Endothelial cell of umbilical vein (primary cell): ENCODE results near the gene BCAN. TPM values are rescaled to one million over a fixed set of nuclear protein-coding genes. Genes with fewer than 3 reads are reported as not detected.

Source experiments
- BruUV-seq: library from RNA; stranded (reverse); fragments of 400-500 nt; replicated peaks from 2 replicates; lab custom pipeline; 2021; lab: Mats Ljungman, UMichigan
- CTCF ChIA-PET: fragments of 300-600, 350-600 bp; sonication (Branson Sonifier 250); formaldehyde crosslinking; loops from one replicate; lab custom pipeline; 2021; ENCODE audit warnings: antibody characterized with exemption, inconsistent platforms; lab: Charles Lee
- POLR2A ChIA-PET: fragments of 300-600, 350-600 bp; sonication (Branson Sonifier 250); formaldehyde crosslinking; loops from one replicate; lab custom pipeline; 2021; ENCODE audit warnings: antibody characterized with exemption, inconsistent platforms; lab: Charles Lee
- DNase-seq: peaks from one replicate; pipeline ENCODE4 v3.0.0-alpha.2; 2011; ENCODE audit warnings: low read depth, low spot score
- FAIRE-seq: peaks from 2 replicates; lab custom pipeline; 2011; peaks lifted over from hg19 to GRCh38; lab: Jason Lieb, UNC
- H2AFZ ChIP-seq: 2 replicates; pipeline ENCODE4 v1.6.0; 2012; ENCODE audit warnings: low read depth, low read length, control low read depth, inconsistent platforms
- H3K27ac ChIP-seq: 2 replicates; pipeline ENCODE4 v1.5.1; 2011; ENCODE audit warnings: low read depth, mild to moderate bottlenecking, control low read depth, low read length, moderate library complexity; ENCODE audit not compliant: insufficient read depth
- H3K27me3 ChIP-seq, 2 experiments: 2 replicates each; pipeline versions ENCODE4 v1.6.0 to v1.6.1; 2011; ENCODE audit warnings: low read length in 2 of 2, mixed read lengths in 1 of 2; ENCODE audit not compliant: control insufficient read depth in 2 of 2, insufficient read depth in 2 of 2
- H3K36me3 ChIP-seq, 2 experiments: 2 replicates in 1 of 2; 3 replicates in 1 of 2; pipeline ENCODE4 v1.5.1; 2011; ENCODE audit warnings: low read length in 2 of 2, mild to moderate bottlenecking in 1 of 2, moderate library complexity in 1 of 2; ENCODE audit not compliant: control insufficient read depth in 2 of 2, insufficient read depth in 2 of 2; ENCODE audit errors: extremely low read depth in 1 of 2
- H3K4me1 ChIP-seq: 3 replicates; pipeline ENCODE4 v1.5.1; 2011; ENCODE audit warnings: mild to moderate bottlenecking, low read length; ENCODE audit not compliant: control insufficient read depth, insufficient read depth; ENCODE audit errors: extremely low read depth
- H3K4me2 ChIP-seq: 2 replicates; pipeline ENCODE4 v1.6.1; 2011; ENCODE audit warnings: low read length, control low read depth, mixed read lengths; ENCODE audit not compliant: insufficient read depth
- H3K4me3 ChIP-seq, 3 experiments: fragments of 200-600 bp in 1 of 3; sonication (generic), shearing (Covaris generic) in 1 of 3; replicated peaks in 1 of 3; 2 replicates each; pipeline ENCODE4 v1.5.1; 2011 to 2016; ENCODE audit warnings: control low read depth in 3 of 3, low read length in 3 of 3, mild to moderate bottlenecking in 2 of 3, inconsistent platforms in 1 of 3, low read depth in 1 of 3, moderate library complexity in 1 of 3; ENCODE audit not compliant: insufficient read depth in 1 of 3
- H3K79me2 ChIP-seq: 2 replicates; pipeline ENCODE4 v1.6.0; 2012; ENCODE audit warnings: low read length, inconsistent platforms; ENCODE audit not compliant: control insufficient read depth, insufficient read depth
- H3K9ac ChIP-seq: replicated peaks from 2 replicates; pipeline ENCODE3; 2011; ENCODE audit warnings: low read length, control low read depth; ENCODE audit not compliant: insufficient read depth; ENCODE audit errors: extremely low read depth
- H3K9me1 ChIP-seq: replicated peaks from 3 replicates; pipeline ENCODE4 v1.6.0; 2011; ENCODE audit warnings: mild to moderate bottlenecking, low read length; ENCODE audit not compliant: control insufficient read depth, insufficient read depth; ENCODE audit errors: extremely low read depth
- H3K9me3 ChIP-seq: replicated peaks from 2 replicates; pipeline ENCODE4 v1.5.1; 2012; ENCODE audit warnings: low read length, inconsistent platforms; ENCODE audit not compliant: control insufficient read depth, insufficient read depth
- H4K20me1 ChIP-seq: replicated peaks from 2 replicates; pipeline ENCODE3; 2011; ENCODE audit warnings: mild to moderate bottlenecking, low read length; ENCODE audit not compliant: control insufficient read depth, insufficient read depth; ENCODE audit errors: extremely low read depth
- EZH2 ChIP-seq: IDR thresholded peaks from 2 replicates; pipeline ENCODE4 v1.6.1; 2012; ENCODE audit warnings: borderline replicate concordance, low read depth, mild to moderate bottlenecking, moderate library complexity, low read length, inconsistent platforms; ENCODE audit not compliant: severe bottlenecking
- FOS ChIP-seq: IDR thresholded peaks from 2 replicates; pipeline ENCODE4 v1.6.1; 2011; ENCODE audit warnings: mild to moderate bottlenecking, low read length, moderate library complexity, borderline replicate concordance; ENCODE audit not compliant: insufficient read depth
- GATA2 ChIP-seq: IDR thresholded peaks from 2 replicates; pipeline ENCODE4 v1.7.0; 2011; ENCODE audit warnings: low read depth, mild to moderate bottlenecking, moderate library complexity, mixed read lengths, low read length; ENCODE audit not compliant: insufficient read length, insufficient read depth
- JUN ChIP-seq: IDR thresholded peaks from 2 replicates; pipeline ENCODE4 v1.6.1; 2011; ENCODE audit warnings: borderline replicate concordance, low read depth; ENCODE audit not compliant: insufficient read length, insufficient read depth
- MYC ChIP-seq: IDR thresholded peaks from one replicate; pipeline ENCODE4 v1.6.1; 2011; ENCODE audit warnings: mild to moderate bottlenecking, low read depth, low read length
- POLR2A ChIP-seq: IDR thresholded peaks from 2 replicates; pipeline ENCODE4 v1.6.1; 2012; ENCODE audit warnings: low read depth, mild to moderate bottlenecking, control low read depth, low read length
- POLR2AphosphoS5 ChIP-seq: IDR thresholded peaks from 2 replicates; pipeline ENCODE4 v1.6.1; 2012; ENCODE audit warnings: low read depth, mild to moderate bottlenecking, control low read depth, low read length, moderate library complexity; ENCODE audit not compliant: insufficient read depth
- dilution Hi-C: fragments of 300-500 bp; cut with MboI; formaldehyde crosslinking; loops from one replicate; pipeline ENCODE4 v1.15.0; 2019; ENCODE audit warnings: low sequenced_read_pairs; ENCODE audit not compliant: extremely low pct_ligation_motif_present
- intact Hi-C: fragments of 100-400 bp; cut with micrococcal nuclease; formaldehyde crosslinking; loops from one replicate; pipeline ENCODE4 v1.10.0; 2022
- polyA plus RNA-seq, 4 experiments: library from polyadenylated mRNA; depleted of rRNA in 3 of 4; stranded (reverse) in 3 of 4; unstranded in 1 of 4; fragments of >200 nt; gene quantifications; 2 replicates each; pipeline versions ENCODE4 v1.2.1 to v1.2.3, GENCODE V29; 2011 to 2012; ENCODE audit warnings: missing spikeins in 1 of 4
- total RNA-seq: library from RNA; stranded (reverse); gene quantifications from 2 replicates; pipeline ENCODE4 v1.2.3, GENCODE V29; 2021
- TF ChIP-seq, protein P1 (sequence below), 2 donors: IDR thresholded peaks; 1 replicate in 1 of 2; 2 replicates in 1 of 2; pipeline ENCODE4 v1.5.1; 2011; ENCODE audit warnings: low read length in 2 of 2, mild to moderate bottlenecking in 2 of 2, moderate library complexity in 2 of 2, control low read depth in 1 of 2, inconsistent platforms in 1 of 2, low read depth in 1 of 2; ENCODE audit not compliant: insufficient read depth in 1 of 2; ENCODE audit errors: extremely low read depth in 1 of 2
- TF ChIP-seq, protein P2 (sequence below): IDR thresholded peaks from 2 replicates; pipeline ENCODE4 v1.6.1; 2011; ENCODE audit not compliant: insufficient read depth, insufficient read length

Gene BCAN
- total and polyA plus RNA-seq, 2 donors (not counting 3 experiments of a cell fraction or from before 2014, with no cell fraction given), result 0.15 TPM; not detected in 1

DNA sequence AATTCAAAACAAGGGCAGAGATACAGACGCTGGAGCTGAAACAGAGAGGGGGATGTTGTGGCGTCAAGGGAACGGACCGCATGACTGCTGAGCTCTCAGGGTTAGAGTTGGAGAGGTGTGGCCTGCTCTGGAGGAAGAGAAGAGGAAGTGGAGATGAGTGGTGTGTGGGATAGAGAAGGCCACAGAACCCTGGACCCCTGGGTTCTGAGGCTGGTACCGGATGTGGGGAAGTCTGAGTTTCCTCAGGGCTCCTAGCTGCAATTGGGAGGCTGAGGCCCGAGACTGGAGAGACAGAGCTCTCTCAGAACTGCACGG is 1.8 kb downstream of the BCAN start:
- intact Hi-C loops, result no loop called here
- FAIRE-seq (no peak), DNase-seq (no peak)
- no TSS peak for BruUV-seq
- H3K9ac ChIP-seq, result no peak overlapping the region
- no peak overlapping the region for H3K4me3 ChIP-seq
- H3K9me1 ChIP-seq, result no peaks in the 10 kb centered on the region
- peaks cover 80 to 87% of the 10 kb centered on the region in 2 experiments for H3K27me3 ChIP-seq
- H3K79me2 ChIP-seq, result no peaks in the 10 kb centered on the region
- no peak overlapping the region for H3K4me2 ChIP-seq
- CTCF ChIA-PET, result interaction anchor here (1.1 to 3.2 kb wide), 7 partner anchors 13 to 82 kb away, joined by 3 to 20 read pairs (median 8); partner anchors contain the start of gene NES
- no peaks in the 10 kb centered on the region for H4K20me1 ChIP-seq
- dilution Hi-C loops, result no loop called here
- H3K9me3 ChIP-seq, result no peaks in the 10 kb centered on the region
- no peaks in the 10 kb centered on the region for H3K36me3 ChIP-seq
- TF ChIP-seq, protein P1, sequence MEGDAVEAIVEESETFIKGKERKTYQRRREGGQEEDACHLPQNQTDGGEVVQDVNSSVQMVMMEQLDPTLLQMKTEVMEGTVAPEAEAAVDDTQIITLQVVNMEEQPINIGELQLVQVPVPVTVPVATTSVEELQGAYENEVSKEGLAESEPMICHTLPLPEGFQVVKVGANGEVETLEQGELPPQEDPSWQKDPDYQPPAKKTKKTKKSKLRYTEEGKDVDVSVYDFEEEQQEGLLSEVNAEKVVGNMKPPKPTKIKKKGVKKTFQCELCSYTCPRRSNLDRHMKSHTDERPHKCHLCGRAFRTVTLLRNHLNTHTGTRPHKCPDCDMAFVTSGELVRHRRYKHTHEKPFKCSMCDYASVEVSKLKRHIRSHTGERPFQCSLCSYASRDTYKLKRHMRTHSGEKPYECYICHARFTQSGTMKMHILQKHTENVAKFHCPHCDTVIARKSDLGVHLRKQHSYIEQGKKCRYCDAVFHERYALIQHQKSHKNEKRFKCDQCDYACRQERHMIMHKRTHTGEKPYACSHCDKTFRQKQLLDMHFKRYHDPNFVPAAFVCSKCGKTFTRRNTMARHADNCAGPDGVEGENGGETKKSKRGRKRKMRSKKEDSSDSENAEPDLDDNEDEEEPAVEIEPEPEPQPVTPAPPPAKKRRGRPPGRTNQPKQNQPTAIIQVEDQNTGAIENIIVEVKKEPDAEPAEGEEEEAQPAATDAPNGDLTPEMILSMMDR (IDR thresholded peaks at IDR 0.05; ENCODE audit: extremely low read depth in 1 of 2, insufficient read depth in 1 of 2, low read depth in 1 of 2, low read length in 2 of 2), result no peak
- TF ChIP-seq FOS, result no peak
- no peak for TF ChIP-seq GATA2
- TF ChIP-seq JUN, result no peak
- TF ChIP-seq MYC, result no peak
- TF ChIP-seq EZH2, result no peak
- TF ChIP-seq, protein P2, sequence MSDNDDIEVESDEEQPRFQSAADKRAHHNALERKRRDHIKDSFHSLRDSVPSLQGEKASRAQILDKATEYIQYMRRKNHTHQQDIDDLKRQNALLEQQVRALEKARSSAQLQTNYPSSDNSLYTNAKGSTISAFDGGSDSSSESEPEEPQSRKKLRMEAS, result no peak
- no peak for TF ChIP-seq POLR2AphosphoS5
- TF ChIP-seq POLR2A, result no peak
- POLR2A ChIA-PET, result no interaction called here
- H2AFZ ChIP-seq, result no peak overlapping the region
- H3K4me1 ChIP-seq, result no peaks in the 10 kb centered on the region
- H3K27ac ChIP-seq, result no peak overlapping the region
